Measurements from ENCODE around the gene PRKG1. TPM values are rescaled to one million over a fixed set of nuclear protein-coding genes. Genes with fewer than 3 reads are reported as not detected.

The PRKG1 gene
- total and polyA plus RNA-seq, 2 donors (not counting 1 experiment from before 2014, with no cell fraction given) = not detected

DNA sequence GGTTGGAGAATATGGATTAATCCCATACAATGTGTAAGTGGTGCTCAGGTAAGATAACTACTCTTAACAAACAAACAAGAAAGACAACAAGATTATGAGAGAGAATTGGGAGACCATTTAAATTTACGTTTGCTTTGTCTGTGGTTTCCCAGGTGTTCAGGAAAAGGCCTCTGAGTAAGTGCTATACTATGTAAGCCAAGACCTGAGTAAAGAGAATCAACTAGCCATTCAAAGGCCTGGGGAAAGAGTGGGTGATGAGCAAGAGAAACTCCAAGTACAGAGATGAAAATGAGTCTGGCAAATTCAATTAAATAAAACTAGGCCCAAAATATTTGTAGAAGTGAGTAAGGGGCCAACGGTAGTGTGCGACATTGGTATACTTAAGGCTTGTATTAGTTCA is 615.2 kb downstream of the PRKG1 start:
- H3K36me3 ChIP-seq (replicated peaks in 1 of 2; ENCODE audit: control extremely low read depth in 1 of 2, control insufficient read depth in 1 of 2, extremely low read depth in 1 of 2, insufficient read depth in 2 of 2, low read length in 1 of 2) = no peaks in the 10 kb centered on the region
- H3K4me3 ChIP-seq (ENCODE audit: control extremely low read depth in 1 of 5, extremely low read depth in 1 of 5, insufficient read depth in 1 of 5, low read depth in 2 of 5, low read length in 4 of 5) = no peak overlapping the region
- H3K9me3 ChIP-seq (ENCODE audit: control extremely low read depth in 1 of 3, control insufficient read depth in 2 of 3, insufficient read depth in 1 of 3, low read length in 2 of 3) = no peaks in the 10 kb centered on the region
- ChIA-PET POLR2A (no interaction called here), CTCF (no interaction called here)
- no peaks in the 10 kb centered on the region for H3K4me1 ChIP-seq (ENCODE audit: control insufficient read depth in 2 of 2, insufficient read depth in 2 of 2, low read length in 2 of 2)
- no peak overlapping the region for H3K4me3 Mint-ChIP-seq
- 88% methylated on average over 3 of the region's 3 CpGs for WGBS (ENCODE audit: insufficient coverage)
- TF ChIP-seq, protein P1, sequence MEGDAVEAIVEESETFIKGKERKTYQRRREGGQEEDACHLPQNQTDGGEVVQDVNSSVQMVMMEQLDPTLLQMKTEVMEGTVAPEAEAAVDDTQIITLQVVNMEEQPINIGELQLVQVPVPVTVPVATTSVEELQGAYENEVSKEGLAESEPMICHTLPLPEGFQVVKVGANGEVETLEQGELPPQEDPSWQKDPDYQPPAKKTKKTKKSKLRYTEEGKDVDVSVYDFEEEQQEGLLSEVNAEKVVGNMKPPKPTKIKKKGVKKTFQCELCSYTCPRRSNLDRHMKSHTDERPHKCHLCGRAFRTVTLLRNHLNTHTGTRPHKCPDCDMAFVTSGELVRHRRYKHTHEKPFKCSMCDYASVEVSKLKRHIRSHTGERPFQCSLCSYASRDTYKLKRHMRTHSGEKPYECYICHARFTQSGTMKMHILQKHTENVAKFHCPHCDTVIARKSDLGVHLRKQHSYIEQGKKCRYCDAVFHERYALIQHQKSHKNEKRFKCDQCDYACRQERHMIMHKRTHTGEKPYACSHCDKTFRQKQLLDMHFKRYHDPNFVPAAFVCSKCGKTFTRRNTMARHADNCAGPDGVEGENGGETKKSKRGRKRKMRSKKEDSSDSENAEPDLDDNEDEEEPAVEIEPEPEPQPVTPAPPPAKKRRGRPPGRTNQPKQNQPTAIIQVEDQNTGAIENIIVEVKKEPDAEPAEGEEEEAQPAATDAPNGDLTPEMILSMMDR (IDR thresholded peaks at IDR 0.05) = no peak
- TF ChIP-seq EZH2 (IDR thresholded peaks at IDR 0.05; ENCODE audit: borderline replicate concordance, insufficient read depth, low read depth, low read length, poor library complexity, severe bottlenecking) = no peak
- peaks cover 2% of the 10 kb centered on the region for H3K9me3 Mint-ChIP-seq (ENCODE audit: insufficient read depth)
- no peak overlapping the region for H3K27ac ChIP-seq (ENCODE audit: low read length in 2 of 2)
- ATAC-seq (ENCODE audit: low read depth) = no peak
- no peak for DNase-seq
- H3K9ac ChIP-seq (ENCODE audit: low read length) = no peak overlapping the region
- no peak overlapping the region for H2AFZ ChIP-seq (ENCODE audit: insufficient read depth, low read depth, low read length, poor library complexity, severe bottlenecking)
- H3K79me2 ChIP-seq (ENCODE audit: control insufficient read depth, insufficient read depth, low read length) = no peaks in the 10 kb centered on the region
- H3K4me1 Mint-ChIP-seq = no peaks in the 10 kb centered on the region
- H3K27me3 ChIP-seq (replicated peaks in 1 of 4; ENCODE audit: control extremely low read depth in 1 of 4, control insufficient read depth in 3 of 4, insufficient read depth in 4 of 4, low read length in 3 of 4) = peaks cover 0 to 3% (median 0%) of the 10 kb centered on the region in 4 experiments
- no peak overlapping the region for H3K27ac Mint-ChIP-seq
- intact Hi-C loops (cut with micrococcal nuclease) = no loop called here
- no peak overlapping the region for H3K4me2 ChIP-seq (replicated peaks; ENCODE audit: low read depth, low read length, poor library complexity, severe bottlenecking)
- peaks cover 5% of the 10 kb centered on the region for H3K27me3 Mint-ChIP-seq
- H4K20me1 ChIP-seq (ENCODE audit: control insufficient read depth, insufficient read depth, low read length, poor library complexity, severe bottlenecking) = peaks cover 4% of the 10 kb centered on the region

DNA sequence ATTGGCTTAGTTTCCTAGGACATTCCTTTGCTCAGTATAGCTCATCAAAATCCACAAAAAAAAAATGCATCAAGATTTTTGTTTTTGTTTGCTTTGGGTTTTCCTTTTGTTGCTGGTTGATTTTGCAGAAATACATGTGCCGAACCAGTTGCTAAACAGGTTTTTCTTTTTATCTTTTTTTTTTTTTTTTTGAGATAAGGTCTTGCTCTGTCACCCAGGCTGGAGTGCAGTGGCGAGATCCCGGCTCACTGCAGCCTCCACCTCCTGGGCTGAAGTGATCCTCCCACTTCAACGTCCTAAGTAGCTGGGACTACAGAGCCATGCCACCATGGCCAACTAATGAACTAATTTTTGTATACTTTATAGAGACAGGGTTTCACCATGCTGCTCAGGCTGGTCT is 616.8 kb downstream of the PRKG1 start:
- intact Hi-C loops (cut with micrococcal nuclease) = no loop called here
- peaks cover 4% of the 10 kb centered on the region for H4K20me1 ChIP-seq (ENCODE audit: control insufficient read depth, insufficient read depth, low read length, poor library complexity, severe bottlenecking)
- H3K27me3 Mint-ChIP-seq = peaks cover 5% of the 10 kb centered on the region
- no peaks in the 10 kb centered on the region for H3K9me3 ChIP-seq (ENCODE audit: control extremely low read depth in 1 of 3, control insufficient read depth in 2 of 3, insufficient read depth in 1 of 3, low read length in 2 of 3)
- POLR2A ChIA-PET = interaction anchor here (0.7 kb wide), 1 partner anchor 8 kb away, joined by 5 read pairs; the partner anchor contains the start of gene CSTF2T
- H3K79me2 ChIP-seq (ENCODE audit: control insufficient read depth, insufficient read depth, low read length) = no peaks in the 10 kb centered on the region
- H3K27ac ChIP-seq (ENCODE audit: low read length in 2 of 2) = no peak overlapping the region
- 80% methylated on average over 1 of the region's 4 CpGs for WGBS (ENCODE audit: insufficient coverage)
- H3K4me3 ChIP-seq (ENCODE audit: control extremely low read depth in 1 of 5, extremely low read depth in 1 of 5, insufficient read depth in 1 of 5, low read depth in 2 of 5, low read length in 4 of 5) = no peak overlapping the region
- peaks cover 15% of the 10 kb centered on the region for H3K4me1 Mint-ChIP-seq
- H3K27me3 ChIP-seq (replicated peaks in 1 of 4; ENCODE audit: control extremely low read depth in 1 of 4, control insufficient read depth in 3 of 4, insufficient read depth in 4 of 4, low read length in 3 of 4) = peaks cover 0 to 3% (median 0%) of the 10 kb centered on the region in 4 experiments
- TF ChIP-seq, protein P1 (IDR thresholded peaks at IDR 0.05) = no peak
- no peak for TF ChIP-seq EZH2 (IDR thresholded peaks at IDR 0.05; ENCODE audit: borderline replicate concordance, insufficient read depth, low read depth, low read length, poor library complexity, severe bottlenecking)
- CTCF ChIA-PET = no interaction called here
- no peaks in the 10 kb centered on the region for H3K4me1 ChIP-seq (ENCODE audit: control insufficient read depth in 2 of 2, insufficient read depth in 2 of 2, low read length in 2 of 2)
- H3K4me3 Mint-ChIP-seq = no peak overlapping the region
- H3K9ac ChIP-seq (ENCODE audit: low read length) = no peak overlapping the region
- ATAC-seq (ENCODE audit: low read depth) = no peak
- DNase-seq = no peak
- H3K36me3 ChIP-seq (replicated peaks in 1 of 2; ENCODE audit: control extremely low read depth in 1 of 2, control insufficient read depth in 1 of 2, extremely low read depth in 1 of 2, insufficient read depth in 2 of 2, low read length in 1 of 2) = no peaks in the 10 kb centered on the region
- H3K27ac Mint-ChIP-seq = no peak overlapping the region
- no peak overlapping the region for H2AFZ ChIP-seq (ENCODE audit: insufficient read depth, low read depth, low read length, poor library complexity, severe bottlenecking)
- no peak overlapping the region for H3K4me2 ChIP-seq (replicated peaks; ENCODE audit: low read depth, low read length, poor library complexity, severe bottlenecking)
- peaks cover 2% of the 10 kb centered on the region for H3K9me3 Mint-ChIP-seq (ENCODE audit: insufficient read depth)

All from B cell (primary cell).